ENCODE data around the gene REG4.

REG4 gene

DNA sequence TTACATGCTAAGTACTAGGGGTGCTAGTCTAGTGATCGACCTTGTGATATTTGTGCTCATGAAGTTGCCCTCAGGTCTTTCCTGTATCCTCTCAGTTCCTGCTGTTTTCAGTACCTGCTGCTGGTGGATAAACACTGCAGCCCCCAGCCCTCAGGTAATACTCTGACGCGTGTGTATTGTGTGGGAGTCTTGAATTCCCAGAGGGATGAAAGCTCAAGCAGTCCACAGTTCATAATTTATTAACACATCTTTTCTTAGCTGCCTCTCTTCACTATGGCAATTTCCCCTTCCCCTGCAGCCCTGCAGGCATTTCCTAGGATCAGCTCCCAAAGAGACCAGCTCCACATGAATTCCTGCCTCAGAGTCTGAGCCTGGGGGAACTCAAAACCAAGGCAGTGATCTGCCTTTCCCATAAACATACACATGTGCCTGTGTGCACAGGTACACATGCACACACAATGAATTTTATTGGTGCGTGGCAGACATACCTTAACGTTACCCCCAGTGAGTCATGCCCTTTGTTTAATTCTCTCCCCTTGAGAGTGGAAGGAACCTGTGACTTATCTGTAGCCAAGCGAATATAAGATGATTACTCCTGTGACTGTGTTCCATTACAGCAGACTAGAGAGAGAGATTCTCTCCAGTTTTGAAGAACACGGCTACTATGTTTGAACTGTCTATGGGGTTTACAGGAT, 28.5 kb downstream of the REG4 start:
- no peak for DNase-seq (ENCODE audit: low spot score)
- TF ChIP-seq, protein P1, sequence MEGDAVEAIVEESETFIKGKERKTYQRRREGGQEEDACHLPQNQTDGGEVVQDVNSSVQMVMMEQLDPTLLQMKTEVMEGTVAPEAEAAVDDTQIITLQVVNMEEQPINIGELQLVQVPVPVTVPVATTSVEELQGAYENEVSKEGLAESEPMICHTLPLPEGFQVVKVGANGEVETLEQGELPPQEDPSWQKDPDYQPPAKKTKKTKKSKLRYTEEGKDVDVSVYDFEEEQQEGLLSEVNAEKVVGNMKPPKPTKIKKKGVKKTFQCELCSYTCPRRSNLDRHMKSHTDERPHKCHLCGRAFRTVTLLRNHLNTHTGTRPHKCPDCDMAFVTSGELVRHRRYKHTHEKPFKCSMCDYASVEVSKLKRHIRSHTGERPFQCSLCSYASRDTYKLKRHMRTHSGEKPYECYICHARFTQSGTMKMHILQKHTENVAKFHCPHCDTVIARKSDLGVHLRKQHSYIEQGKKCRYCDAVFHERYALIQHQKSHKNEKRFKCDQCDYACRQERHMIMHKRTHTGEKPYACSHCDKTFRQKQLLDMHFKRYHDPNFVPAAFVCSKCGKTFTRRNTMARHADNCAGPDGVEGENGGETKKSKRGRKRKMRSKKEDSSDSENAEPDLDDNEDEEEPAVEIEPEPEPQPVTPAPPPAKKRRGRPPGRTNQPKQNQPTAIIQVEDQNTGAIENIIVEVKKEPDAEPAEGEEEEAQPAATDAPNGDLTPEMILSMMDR (IDR thresholded peaks at IDR 0.05; ENCODE audit: borderline replicate concordance, control extremely low read depth, extremely low read depth, insufficient read depth, missing control alignments): no peak
- in situ Hi-C loops (cut with MboI; ENCODE audit: low sequenced_read_pairs, unreplicated experiment): loop anchor here (25.0 kb wide), 1 partner anchor 105 kb away; the partner anchor contains the start of gene ADAM30

DNA sequence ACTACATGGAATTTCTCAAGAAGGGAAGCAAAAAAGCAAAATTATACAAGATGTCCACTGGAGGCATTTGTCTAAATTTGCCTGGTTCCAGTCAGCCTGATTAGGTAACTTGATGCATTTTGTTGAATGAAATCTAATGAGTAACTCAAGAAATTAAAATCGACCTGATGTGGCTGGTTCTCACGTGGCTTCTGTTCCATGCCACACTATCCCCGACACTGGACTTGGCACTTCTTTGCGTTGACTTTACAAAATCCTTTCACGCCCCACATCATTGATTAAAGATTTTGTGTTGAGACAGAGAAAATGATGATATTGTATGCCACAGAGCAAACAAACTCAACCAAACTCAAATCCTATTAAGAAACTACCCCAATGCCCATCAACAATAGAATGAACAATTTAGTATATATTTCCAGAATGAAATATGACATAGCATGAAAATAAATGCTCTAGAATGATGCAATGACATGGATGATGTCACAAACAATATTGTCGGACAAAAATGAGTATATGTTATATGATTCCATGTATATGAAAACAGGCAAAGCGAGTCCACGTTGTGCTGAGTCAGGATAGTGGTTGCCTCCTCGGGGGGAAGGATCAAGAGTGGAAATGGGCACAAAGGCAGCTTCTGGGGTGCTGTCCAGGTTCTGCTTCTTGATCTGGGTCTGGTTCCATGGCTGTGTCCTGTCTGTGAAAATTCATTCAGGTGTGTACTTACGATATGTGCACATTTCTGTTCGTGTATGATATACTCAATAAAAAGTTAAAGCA, 29.6 kb downstream of the REG4 start:
- in situ Hi-C loops (cut with MboI; ENCODE audit: low sequenced_read_pairs, unreplicated experiment): loop anchor here (25.0 kb wide), 1 partner anchor 106 kb away; the partner anchor contains the start of gene ADAM30
- TF ChIP-seq, protein P1 (IDR thresholded peaks at IDR 0.05; ENCODE audit: borderline replicate concordance, control extremely low read depth, extremely low read depth, insufficient read depth, missing control alignments): no peak
- no peak for DNase-seq (ENCODE audit: low spot score)

DNA sequence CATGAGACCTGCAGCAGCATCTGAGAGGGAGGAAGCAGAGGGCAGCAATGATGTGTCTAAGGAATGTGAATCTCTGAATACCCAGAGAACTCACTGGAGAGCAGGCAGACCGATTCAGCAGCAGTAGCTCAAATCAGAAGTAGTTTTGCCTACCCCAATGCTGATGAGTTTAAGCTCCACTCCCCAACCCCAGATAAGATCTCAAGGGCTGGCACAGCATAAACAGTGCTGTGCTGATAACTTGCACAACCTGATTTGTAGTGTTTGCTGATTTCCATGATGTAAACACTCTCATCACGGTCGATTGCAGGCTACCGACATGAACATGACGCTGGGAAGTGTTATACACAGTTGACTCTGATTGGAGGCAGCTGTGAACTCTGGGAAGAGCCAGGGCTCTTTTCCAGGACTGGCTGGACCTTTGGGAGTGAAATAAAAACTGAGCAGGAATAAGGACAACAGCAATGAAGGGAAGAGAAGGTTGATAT, 31.3 kb downstream of the REG4 start:
- TF ChIP-seq, protein P1 (IDR thresholded peaks at IDR 0.05; ENCODE audit: borderline replicate concordance, control extremely low read depth, extremely low read depth, insufficient read depth, missing control alignments): no peak
- no peak for DNase-seq (ENCODE audit: low spot score)
- in situ Hi-C loops (cut with MboI; ENCODE audit: low sequenced_read_pairs, unreplicated experiment): loop anchor here (25.0 kb wide), 1 partner anchor 107 kb away; the partner anchor contains the start of gene ADAM30

DNA sequence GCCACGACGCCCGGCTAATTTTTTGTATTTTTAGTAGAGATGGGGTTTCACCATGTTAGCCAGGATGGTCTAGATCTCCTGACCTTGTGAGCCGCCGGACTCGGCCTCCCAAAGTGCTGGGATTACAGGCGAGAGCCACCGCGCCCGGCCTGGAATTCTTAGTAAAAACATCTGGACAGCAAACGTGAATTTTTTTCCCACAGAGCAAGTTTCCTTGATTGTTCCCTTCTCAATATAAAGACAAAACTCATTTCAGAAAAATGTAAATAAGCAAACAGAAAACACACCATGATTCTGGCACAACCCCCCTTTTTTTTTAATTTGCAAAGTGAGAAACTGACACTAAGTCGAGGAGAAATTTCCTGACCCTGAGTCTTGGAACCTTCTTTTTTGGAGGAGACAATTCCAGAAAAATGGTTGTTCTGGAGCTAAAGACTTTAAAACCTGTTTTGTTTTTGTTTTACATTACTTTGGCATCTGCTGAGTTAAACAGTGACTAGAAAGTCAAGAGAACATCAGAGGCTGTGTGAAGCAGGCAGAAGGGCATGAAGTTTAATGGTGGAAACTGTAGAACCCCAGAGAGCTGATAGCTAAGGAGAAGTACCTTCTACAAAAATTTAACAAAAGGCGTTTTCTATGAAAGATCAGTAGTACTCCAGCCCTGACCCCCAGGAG, 32.2 kb downstream of the REG4 start:
- in situ Hi-C loops (cut with MboI; ENCODE audit: low sequenced_read_pairs, unreplicated experiment): loop anchor here (25.0 kb wide), 1 partner anchor 108 kb away; the partner anchor contains the start of gene ADAM30
- no peak for DNase-seq (ENCODE audit: low spot score)
- TF ChIP-seq, protein P1 (IDR thresholded peaks at IDR 0.05; ENCODE audit: borderline replicate concordance, control extremely low read depth, extremely low read depth, insufficient read depth, missing control alignments): no peak

DNA sequence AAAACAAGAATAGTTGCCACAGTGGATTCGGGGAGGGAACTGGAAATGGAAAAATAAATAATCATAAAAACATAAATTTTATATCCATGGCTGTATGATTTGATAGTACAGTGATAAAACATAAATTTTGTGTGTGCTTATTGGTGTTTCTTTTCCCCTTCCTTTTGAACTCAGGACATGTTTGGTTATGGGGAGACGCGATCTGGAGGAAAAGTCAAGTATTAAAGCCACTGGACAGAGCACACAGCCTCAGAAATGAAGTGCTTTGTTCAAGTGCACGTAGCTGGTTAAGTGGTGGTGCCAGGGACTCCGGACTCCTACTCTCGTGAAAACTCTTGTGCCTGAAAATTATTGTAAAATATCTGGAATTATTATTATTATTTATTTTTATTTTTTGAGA, 32.9 kb downstream of the REG4 start:
- in situ Hi-C loops (cut with MboI; ENCODE audit: low sequenced_read_pairs, unreplicated experiment): loop anchor here (25.0 kb wide), 1 partner anchor 109 kb away; the partner anchor contains the start of gene ADAM30
- TF ChIP-seq, protein P1 (IDR thresholded peaks at IDR 0.05; ENCODE audit: borderline replicate concordance, control extremely low read depth, extremely low read depth, insufficient read depth, missing control alignments): no peak
- DNase-seq (ENCODE audit: low spot score): no peak

Data from GM13976 (cell line).